ENCODE data around the gene NUDT16L1.

The NUDT16L1 gene

GRCh38 chr16:4660454-4661007, 32.8 kb upstream of the NUDT16L1 start:
- H3K27ac ChIP-seq (ENCODE audit: low read length) = no peak overlapping the region
- H3K36me3 ChIP-seq (replicated peaks; ENCODE audit: low read depth, low read length) = peaks cover 8% of the 10 kb centered on the region

GRCh38 chr16:4661661-4662060, 31.7 kb upstream of the NUDT16L1 start:
- H3K9me3 ChIP-seq (ENCODE audit: insufficient read depth, low read length) = no peaks in the 10 kb centered on the region
- peaks cover 7% of the 10 kb centered on the region for H3K36me3 ChIP-seq (replicated peaks; ENCODE audit: low read depth, low read length)
- H4K20me1 ChIP-seq (ENCODE audit: insufficient read depth, low read length) = no peaks in the 10 kb centered on the region
- no peaks in the 10 kb centered on the region for H3K27me3 ChIP-seq (ENCODE audit: low read depth, low read length)
- H3K4me2 ChIP-seq (ENCODE audit: low read length) = no peak overlapping the region
- TF ChIP-seq EZH2phosphoT487 (IDR thresholded peaks at IDR 0.05; ENCODE audit: low read depth) = no peak
- no peak overlapping the region for H3K4me3 ChIP-seq (ENCODE audit: low read length)
- no peaks in the 10 kb centered on the region for H3K4me1 ChIP-seq (ENCODE audit: low read length)
- H3K9ac ChIP-seq (ENCODE audit: low read length) = no peak overlapping the region
- no peak overlapping the region for H3K27ac ChIP-seq (ENCODE audit: low read length)
- no peaks in the 10 kb centered on the region for H3K79me2 ChIP-seq (ENCODE audit: low read length)
- no peak overlapping the region for H2AFZ ChIP-seq (ENCODE audit: low read depth, low read length)

More at GRCh38 chr16:4660454-4661007, 32.8 kb upstream of the NUDT16L1 start:
- Histone ChIP-seq H3K4me1 (ENCODE audit: low read length) (no peaks in the 10 kb centered on the region), H2AFZ (ENCODE audit: low read depth, low read length) (no peak overlapping the region), H3K27me3 (ENCODE audit: low read depth, low read length) (no peaks in the 10 kb centered on the region), H3K9ac (ENCODE audit: low read length) (no peak overlapping the region), H3K4me3 (ENCODE audit: low read length) (no peak overlapping the region), H3K4me2 (ENCODE audit: low read length) (no peak overlapping the region), H3K9me3 (ENCODE audit: insufficient read depth, low read length) (no peaks in the 10 kb centered on the region), H4K20me1 (ENCODE audit: insufficient read depth, low read length) (no peaks in the 10 kb centered on the region), H3K79me2 (ENCODE audit: low read length) (no peaks in the 10 kb centered on the region)
- no peak for TF ChIP-seq CTCF (IDR thresholded peaks at IDR 0.05; ENCODE audit: low read depth, low read length)
- no peak for TF ChIP-seq EZH2phosphoT487 (IDR thresholded peaks at IDR 0.05; ENCODE audit: low read depth)

- H3K9ac ChIP-seq (ENCODE audit: low read length) = no peak overlapping the region
- no peak overlapping the region for H2AFZ ChIP-seq (ENCODE audit: low read depth, low read length)
- H3K9me3 ChIP-seq (ENCODE audit: insufficient read depth, low read length) = no peaks in the 10 kb centered on the region
- TF ChIP-seq CTCF (IDR thresholded peaks at IDR 0.05; ENCODE audit: low read depth, low read length) = no peak
- TF ChIP-seq EZH2phosphoT487 (IDR thresholded peaks at IDR 0.05; ENCODE audit: low read depth) = no peak
- H3K36me3 ChIP-seq (replicated peaks; ENCODE audit: low read depth, low read length) = peaks cover 16% of the 10 kb centered on the region
- no peaks in the 10 kb centered on the region for H3K79me2 ChIP-seq (ENCODE audit: low read length)
- H3K4me3 ChIP-seq (ENCODE audit: low read length) = no peak overlapping the region
- H4K20me1 ChIP-seq (ENCODE audit: insufficient read depth, low read length) = no peaks in the 10 kb centered on the region
- H3K4me2 ChIP-seq (ENCODE audit: low read length) = no peak overlapping the region
- H3K4me1 ChIP-seq (ENCODE audit: low read length) = no peaks in the 10 kb centered on the region
- H3K27ac ChIP-seq (ENCODE audit: low read length) = no peak overlapping the region
- no peaks in the 10 kb centered on the region for H3K27me3 ChIP-seq (ENCODE audit: low read depth, low read length)
These were observed 29.9 kb upstream of the NUDT16L1 start for GRCh38 chr16:4663465-4663776.

GRCh38 chr16:4663777-4664465, 29.4 kb upstream of the NUDT16L1 start:
- Histone ChIP-seq H3K4me3 (ENCODE audit: low read length) (no peak overlapping the region), H2AFZ (ENCODE audit: low read depth, low read length) (no peak overlapping the region), H3K79me2 (ENCODE audit: low read length) (no peaks in the 10 kb centered on the region), H3K27ac (ENCODE audit: low read length) (no peak overlapping the region), H3K4me1 (ENCODE audit: low read length) (no peaks in the 10 kb centered on the region), H3K4me2 (ENCODE audit: low read length) (no peak overlapping the region), H3K27me3 (ENCODE audit: low read depth, low read length) (no peaks in the 10 kb centered on the region), H3K9me3 (ENCODE audit: insufficient read depth, low read length) (no peaks in the 10 kb centered on the region), H3K36me3 (replicated peaks; ENCODE audit: low read depth, low read length) (peaks cover 21% of the 10 kb centered on the region), H3K9ac (ENCODE audit: low read length) (no peak overlapping the region), H4K20me1 (ENCODE audit: insufficient read depth, low read length) (no peaks in the 10 kb centered on the region)
- TF ChIP-seq CTCF (IDR thresholded peaks at IDR 0.05; ENCODE audit: low read depth, low read length) = no peak

Measured in OCI-LY3 (cell line).